Activated naive CD4-positive, alpha-beta T cell treated with anti-CD3 and anti-CD28 coated beads for 36 hours (primary cell): ENCODE data around the gene LNPEP. TPM values are rescaled to one million over a fixed set of nuclear protein-coding genes. Genes with fewer than 3 reads are reported as not detected.
A peak's percentile ranks its signal among the peaks of the same experiment; 100 is the strongest.

Experiments used
- CTCF ChIA-PET: fragments of 350-600 bp; sonication (Branson Sonifier 250); formaldehyde crosslinking; loops from one replicate; lab custom pipeline; 2021; ENCODE audit warnings: antibody characterized with exemption; lab: Charles Lee
- DNase-seq: peaks from one replicate; pipeline ENCODE4 v3.0.0-alpha.2; 2020
- H3K27ac Mint-ChIP-seq: one replicate; pipeline ENCODE4 v1.8.0; 2021; ENCODE audit warnings: mild to moderate bottlenecking, mixed read lengths
- H3K27me3 Mint-ChIP-seq: one replicate; pipeline ENCODE4 v1.8.0; 2021; ENCODE audit warnings: low read depth, mixed read lengths
- H3K36me3 Mint-ChIP-seq: one replicate; pipeline ENCODE4 v1.8.0; 2021; ENCODE audit warnings: low read depth, mixed read lengths
- H3K4me1 Mint-ChIP-seq: one replicate; pipeline ENCODE4 v1.8.0; 2021; ENCODE audit warnings: low read depth, mixed read lengths
- H3K4me3 Mint-ChIP-seq: one replicate; pipeline ENCODE4 v1.8.0; 2021; ENCODE audit warnings: mild to moderate bottlenecking, moderate library complexity, mixed read lengths
- H3K9me3 Mint-ChIP-seq: one replicate; pipeline ENCODE4 v1.8.0; 2021; ENCODE audit warnings: mixed read lengths
- intact Hi-C: fragments of 100-400 bp; cut with micrococcal nuclease; formaldehyde crosslinking; loops from one replicate; pipeline ENCODE4 v1.15.1; 2023
- total RNA-seq, 2 experiments: library from RNA; stranded (reverse); gene quantifications; one replicate each; pipeline ENCODE4 v1.2.3, GENCODE V29; 2021

Gene LNPEP
- total RNA-seq, 2 experiments from 2014 or later: 76.1 to 77.7 TPM

- no peaks in the 10 kb centered on the region for H3K9me3 Mint-ChIP-seq
- H3K27me3 Mint-ChIP-seq: no peaks in the 10 kb centered on the region
- H3K4me3 Mint-ChIP-seq: no peak overlapping the region
- intact Hi-C loops: loop anchor here (10.0 kb wide), 1 partner anchor 1143 kb away; the partner anchor contains the start of gene GLRX
- CTCF ChIA-PET: interaction anchor here (0.5 to 1.8 kb wide), 3 partner anchors 10 to 98 kb away, joined by 3 to 5 read pairs (median 3); no protein-coding TSS in a partner anchor
- H3K27ac Mint-ChIP-seq: no peak overlapping the region
- DNase-seq: no peak
- peaks cover 8% of the 10 kb centered on the region for H3K36me3 Mint-ChIP-seq
- peaks cover 80% of the 10 kb centered on the region for H3K4me1 Mint-ChIP-seq
Measured at GRCh38 chr5:96967400-96967799, 31.5 kb downstream of the LNPEP start.

DNA sequence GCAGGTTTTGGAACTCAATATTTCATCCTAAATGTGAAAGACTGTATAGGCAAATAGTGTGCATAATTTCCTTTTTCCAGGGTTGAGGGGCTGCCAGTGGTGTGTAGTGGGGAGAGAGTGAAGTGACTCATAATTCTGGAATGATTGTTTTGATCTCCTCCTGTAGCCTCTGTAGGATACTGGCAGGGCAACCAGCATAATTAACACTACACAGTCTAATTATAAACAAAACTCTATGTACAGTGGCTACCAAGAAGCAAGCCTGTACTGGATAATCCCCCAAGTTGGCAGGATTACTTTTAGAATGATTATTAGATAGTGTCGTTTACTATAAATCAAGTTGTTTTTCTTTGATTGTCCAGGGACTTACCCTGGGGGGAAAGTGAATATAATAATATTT is 32.2 kb downstream of the LNPEP start:
- CTCF ChIA-PET: no interaction called here
- no peak overlapping the region for H3K27ac Mint-ChIP-seq
- no peak for DNase-seq
- H3K36me3 Mint-ChIP-seq: peaks cover 8% of the 10 kb centered on the region
- peaks cover 81% of the 10 kb centered on the region for H3K4me1 Mint-ChIP-seq
- H3K9me3 Mint-ChIP-seq: no peaks in the 10 kb centered on the region
- intact Hi-C loops: loop anchor here (10.0 kb wide), 1 partner anchor 1143 kb away; the partner anchor contains the start of gene GLRX
- no peaks in the 10 kb centered on the region for H3K27me3 Mint-ChIP-seq
- no peak overlapping the region for H3K4me3 Mint-ChIP-seq

- Mint-ChIP-seq H3K27ac (peak overlapping the region; percentile 25), H3K4me1 (peaks cover 79% of the 10 kb centered on the region), H3K9me3 (no peaks in the 10 kb centered on the region), H3K36me3 (peaks cover 8% of the 10 kb centered on the region), H3K4me3 (no peak overlapping the region), H3K27me3 (no peaks in the 10 kb centered on the region)
- DNase-seq: no peak
- intact Hi-C loops: loop anchor here (10.0 kb wide), 1 partner anchor 1144 kb away; the partner anchor contains the start of gene GLRX
- CTCF ChIA-PET: interaction anchor here (0.6 to 1.0 kb wide), 3 partner anchors 10 to 67 kb away, joined by 3 read pairs; partner anchors contain the start of gene LNPEP
Measured at GRCh38 chr5:96968614-96969013, 32.7 kb downstream of the LNPEP start.

DNA sequence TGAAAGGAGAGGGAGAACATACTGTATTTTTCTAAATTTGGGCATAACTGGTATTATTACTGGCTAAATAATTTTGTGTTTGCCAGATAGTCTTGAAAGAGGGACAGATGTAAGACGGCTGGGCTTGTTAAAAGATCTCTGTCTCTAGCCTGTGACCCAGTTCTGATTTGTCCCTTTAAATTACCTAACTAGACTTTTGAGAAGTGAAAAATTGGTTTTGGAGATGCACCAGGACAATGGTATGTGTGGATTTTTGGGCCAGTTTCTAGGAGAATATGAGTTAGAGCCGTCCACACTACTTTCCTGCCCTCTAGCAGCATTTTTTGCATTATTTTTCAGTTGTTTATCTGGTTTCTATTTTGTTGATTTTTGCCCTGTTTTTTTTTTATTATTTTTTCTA is 33.5 kb downstream of the LNPEP start:
- CTCF ChIA-PET: interaction anchor here (0.6 to 1.0 kb wide), 3 partner anchors 11 to 68 kb away, joined by 3 read pairs; partner anchors contain the start of gene LNPEP
- intact Hi-C loops: loop anchor here (10.0 kb wide), 1 partner anchor 1145 kb away; the partner anchor contains the start of gene GLRX
- Mint-ChIP-seq H3K9me3 (no peaks in the 10 kb centered on the region), H3K27ac (no peak overlapping the region), H3K36me3 (peaks cover 9% of the 10 kb centered on the region), H3K4me1 (peaks cover 82% of the 10 kb centered on the region), H3K4me3 (no peak overlapping the region), H3K27me3 (no peaks in the 10 kb centered on the region)
- no peak for DNase-seq

GRCh38 chr5:96972599-96973334 is 36.9 kb downstream of the LNPEP start:
- H3K27ac Mint-ChIP-seq: peak overlapping the region; percentile 25
- peak overlapping the region; percentile 28 for H3K4me3 Mint-ChIP-seq
- peaks cover 1% of the 10 kb centered on the region for H3K36me3 Mint-ChIP-seq
- no peaks in the 10 kb centered on the region for H3K9me3 Mint-ChIP-seq
- intact Hi-C loops: loop anchor here (1.0 kb wide), 1 partner anchor 7 kb away; no protein-coding TSS in a partner anchor
- no peaks in the 10 kb centered on the region for H3K27me3 Mint-ChIP-seq
- peaks cover 77% of the 10 kb centered on the region for H3K4me1 Mint-ChIP-seq
- DNase-seq: no peak
- CTCF ChIA-PET: interaction anchor here (1.0 to 1.5 kb wide), 2 partner anchors 11 to 37 kb away, joined by 3 to 7 read pairs; partner anchors contain the start of gene LNPEP

- peaks cover 4% of the 10 kb centered on the region for H3K36me3 Mint-ChIP-seq
- CTCF ChIA-PET: interaction anchor here (0.9 to 1.9 kb wide), 4 partner anchors 9 to 188 kb away, joined by 4 to 7 read pairs (median 4); no protein-coding TSS in a partner anchor
- H3K4me1 Mint-ChIP-seq: peaks cover 69% of the 10 kb centered on the region
Measured at GRCh38 chr5:96973532-96974401, 37.9 kb downstream of the LNPEP start.

GRCh38 chr5:96975656-96976055 is 39.8 kb downstream of the LNPEP start:
- Mint-ChIP-seq H3K4me1 (peaks cover 55% of the 10 kb centered on the region), H3K27ac (no peak overlapping the region), H3K27me3 (no peaks in the 10 kb centered on the region), H3K36me3 (peaks cover 17% of the 10 kb centered on the region), H3K9me3 (no peaks in the 10 kb centered on the region), H3K4me3 (no peak overlapping the region)
- DNase-seq: no peak
- intact Hi-C loops: no loop called here
- CTCF ChIA-PET: interaction anchor here (0.7 to 1.9 kb wide), 3 partner anchors 11 to 155 kb away, joined by 3 to 5 read pairs (median 4); no protein-coding TSS in a partner anchor

More at GRCh38 chr5:96973532-96974401, 37.9 kb downstream of the LNPEP start:
- Mint-ChIP-seq H3K27me3 (no peaks in the 10 kb centered on the region), H3K27ac (no peak overlapping the region), H3K4me3 (no peak overlapping the region), H3K9me3 (no peaks in the 10 kb centered on the region)
- DNase-seq: no peak
- intact Hi-C loops: loop anchor here (1.0 kb wide), 1 partner anchor 8 kb away; no protein-coding TSS in a partner anchor

GRCh38 chr5:96977228-96977627 is 41.3 kb downstream of the LNPEP start:
- Mint-ChIP-seq H3K36me3 (peaks cover 25% of the 10 kb centered on the region), H3K4me3 (no peak overlapping the region), H3K27ac (no peak overlapping the region), H3K9me3 (no peaks in the 10 kb centered on the region), H3K4me1 (peaks cover 46% of the 10 kb centered on the region), H3K27me3 (no peaks in the 10 kb centered on the region)
- intact Hi-C loops: no loop called here
- CTCF ChIA-PET: interaction anchor here (0.6 to 1.1 kb wide), 4 partner anchors 9 to 225 kb away, joined by 3 to 6 read pairs (median 4); no protein-coding TSS in a partner anchor
- no peak for DNase-seq

DNA sequence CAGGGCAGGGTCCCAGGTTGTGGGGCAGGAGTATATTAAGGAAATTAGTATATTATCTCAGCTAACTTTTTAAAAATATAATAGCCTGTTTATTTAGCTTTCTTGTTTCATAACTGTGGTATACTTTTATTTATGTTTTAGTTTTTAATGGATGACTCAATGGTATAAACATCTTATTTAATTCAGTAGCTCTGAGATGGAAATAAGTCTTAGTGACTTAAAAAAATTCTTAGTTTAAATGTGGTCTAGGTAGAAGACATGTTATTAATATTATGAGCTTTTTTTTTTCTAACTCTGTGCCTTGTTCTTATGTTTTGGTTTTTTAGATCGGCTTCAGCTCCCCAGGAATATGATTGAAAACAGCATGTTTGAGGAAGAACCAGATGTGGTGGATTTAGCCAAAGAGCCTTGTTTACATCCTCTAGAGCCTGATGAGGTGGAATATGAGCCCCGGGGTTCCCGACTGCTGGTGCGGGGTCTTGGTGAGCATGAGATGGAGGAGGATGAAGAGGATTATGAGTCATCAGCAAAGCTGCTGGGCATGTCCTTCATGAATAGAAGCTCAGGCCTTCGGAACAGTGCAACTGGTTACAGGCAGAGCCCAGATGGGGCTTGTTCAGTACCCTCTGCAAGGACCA is 43.1 kb downstream of the LNPEP start:
- Mint-ChIP-seq H3K4me3 (no peak overlapping the region), H3K27ac (no peak overlapping the region), H3K9me3 (no peaks in the 10 kb centered on the region), H3K27me3 (no peaks in the 10 kb centered on the region), H3K36me3 (peaks cover 29% of the 10 kb centered on the region), H3K4me1 (peaks cover 41% of the 10 kb centered on the region)
- DNase-seq: no peak
- intact Hi-C loops: no loop called here
- CTCF ChIA-PET: interaction anchor here (0.9 to 1.5 kb wide), 3 partner anchors 11 to 18 kb away, joined by 4 to 11 read pairs (median 4); no protein-coding TSS in a partner anchor

- no peak for DNase-seq
- Mint-ChIP-seq H3K27ac (no peak overlapping the region), H3K9me3 (no peaks in the 10 kb centered on the region), H3K4me3 (no peak overlapping the region), H3K36me3 (peaks cover 41% of the 10 kb centered on the region), H3K4me1 (peaks cover 47% of the 10 kb centered on the region), H3K27me3 (no peaks in the 10 kb centered on the region)
- intact Hi-C loops: no loop called here
- CTCF ChIA-PET: no interaction called here
Measured at GRCh38 chr5:96984506-96985192, 48.8 kb downstream of the LNPEP start.

- H3K27ac Mint-ChIP-seq: no peak overlapping the region
- no peaks in the 10 kb centered on the region for H3K9me3 Mint-ChIP-seq
- H3K4me3 Mint-ChIP-seq: no peak overlapping the region
- intact Hi-C loops: loop anchor here (2.0 kb wide), 1 partner anchor 18 kb away; no protein-coding TSS in a partner anchor
- H3K36me3 Mint-ChIP-seq: peaks cover 44% of the 10 kb centered on the region
- peaks cover 52% of the 10 kb centered on the region for H3K4me1 Mint-ChIP-seq
- no peak for DNase-seq
- no peaks in the 10 kb centered on the region for H3K27me3 Mint-ChIP-seq
- CTCF ChIA-PET: interaction anchor here (1.2 to 1.3 kb wide), 2 partner anchors 9 to 11 kb away, joined by 3 read pairs; no protein-coding TSS in a partner anchor
Measured at GRCh38 chr5:96986450-96986849, 50.6 kb downstream of the LNPEP start.
